PFSK-1 (cell line): Measurements from ENCODE around the gene MCOLN3.

Experiments
- FOXP2 ChIP-seq: optimal IDR thresholded peaks from 2 replicates; pipeline ENCODE3; 2011; ENCODE audit warnings: borderline replicate concordance, control low read depth, inconsistent platforms; ENCODE audit not compliant: insufficient read depth; ENCODE audit errors: extremely low read length, extremely low read depth
- POLR2AphosphoS5 ChIP-seq: IDR thresholded peaks from 2 replicates; pipeline ENCODE4 v1.6.1; 2012; ENCODE audit warnings: low read depth, mild to moderate bottlenecking, control low read depth, low read length, moderate library complexity
- SIN3A ChIP-seq: IDR thresholded peaks from 2 replicates; pipeline ENCODE4 v1.6.1; 2012; ENCODE audit warnings: mild to moderate bottlenecking, low read length, moderate library complexity, borderline replicate concordance; ENCODE audit not compliant: insufficient read depth
- TAF1 ChIP-seq: IDR thresholded peaks from 2 replicates; pipeline ENCODE4 v1.6.1; 2012; ENCODE audit warnings: low read length, control low read depth, borderline replicate concordance; ENCODE audit not compliant: insufficient read depth

GRCh38 chr1:85065550-85065949, 17.2 kb upstream of the MCOLN3 start:
- TF ChIP-seq POLR2AphosphoS5 (no peak), TAF1 (no peak), SIN3A (no peak), FOXP2 (no peak)
